ENCODE results near the gene SAFB2.

DNA sequence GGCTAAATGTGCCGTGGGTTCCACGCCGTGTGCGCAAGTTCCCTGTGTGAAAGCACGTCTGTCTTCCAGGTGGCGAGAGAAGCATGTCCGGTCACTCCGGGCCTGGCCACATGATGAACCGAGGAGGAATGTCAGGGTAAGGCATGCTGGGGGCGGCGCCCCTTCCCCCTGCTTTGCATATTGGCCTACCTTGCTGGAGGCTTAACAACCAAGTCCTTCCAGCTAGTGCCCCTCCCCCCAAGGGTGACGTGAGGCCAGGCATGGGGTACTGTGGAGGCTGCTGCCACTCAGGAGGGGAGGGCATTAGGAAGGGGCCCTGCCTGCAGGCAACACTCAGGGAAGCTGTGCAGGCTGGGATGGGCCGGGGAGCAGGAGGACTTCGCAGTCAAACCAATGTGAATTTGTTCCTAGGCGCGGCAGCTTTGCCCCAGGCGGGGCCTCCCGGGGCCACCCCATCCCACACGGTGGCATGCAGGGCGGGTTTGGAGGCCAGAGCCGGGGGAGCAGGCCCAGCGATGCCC is 45.2 kb upstream of the SAFB2 start:
- TF ChIP-seq FOXP2 (optimal IDR thresholded peaks at IDR 0.05; ENCODE audit: borderline replicate concordance, extremely low read depth, extremely low read length, insufficient read depth) (no peak), POLR2AphosphoS5 (IDR thresholded peaks at IDR 0.05; ENCODE audit: low read depth, low read length) (no peak), SIN3A (IDR thresholded peaks at IDR 0.05; ENCODE audit: borderline replicate concordance, insufficient read depth, low read length) (no peak)
- TF ChIP-seq, protein P1, sequence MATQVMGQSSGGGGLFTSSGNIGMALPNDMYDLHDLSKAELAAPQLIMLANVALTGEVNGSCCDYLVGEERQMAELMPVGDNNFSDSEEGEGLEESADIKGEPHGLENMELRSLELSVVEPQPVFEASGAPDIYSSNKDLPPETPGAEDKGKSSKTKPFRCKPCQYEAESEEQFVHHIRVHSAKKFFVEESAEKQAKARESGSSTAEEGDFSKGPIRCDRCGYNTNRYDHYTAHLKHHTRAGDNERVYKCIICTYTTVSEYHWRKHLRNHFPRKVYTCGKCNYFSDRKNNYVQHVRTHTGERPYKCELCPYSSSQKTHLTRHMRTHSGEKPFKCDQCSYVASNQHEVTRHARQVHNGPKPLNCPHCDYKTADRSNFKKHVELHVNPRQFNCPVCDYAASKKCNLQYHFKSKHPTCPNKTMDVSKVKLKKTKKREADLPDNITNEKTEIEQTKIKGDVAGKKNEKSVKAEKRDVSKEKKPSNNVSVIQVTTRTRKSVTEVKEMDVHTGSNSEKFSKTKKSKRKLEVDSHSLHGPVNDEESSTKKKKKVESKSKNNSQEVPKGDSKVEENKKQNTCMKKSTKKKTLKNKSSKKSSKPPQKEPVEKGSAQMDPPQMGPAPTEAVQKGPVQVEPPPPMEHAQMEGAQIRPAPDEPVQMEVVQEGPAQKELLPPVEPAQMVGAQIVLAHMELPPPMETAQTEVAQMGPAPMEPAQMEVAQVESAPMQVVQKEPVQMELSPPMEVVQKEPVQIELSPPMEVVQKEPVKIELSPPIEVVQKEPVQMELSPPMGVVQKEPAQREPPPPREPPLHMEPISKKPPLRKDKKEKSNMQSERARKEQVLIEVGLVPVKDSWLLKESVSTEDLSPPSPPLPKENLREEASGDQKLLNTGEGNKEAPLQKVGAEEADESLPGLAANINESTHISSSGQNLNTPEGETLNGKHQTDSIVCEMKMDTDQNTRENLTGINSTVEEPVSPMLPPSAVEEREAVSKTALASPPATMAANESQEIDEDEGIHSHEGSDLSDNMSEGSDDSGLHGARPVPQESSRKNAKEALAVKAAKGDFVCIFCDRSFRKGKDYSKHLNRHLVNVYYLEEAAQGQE (IDR thresholded peaks at IDR 0.05; ENCODE audit: insufficient read depth in 1 of 2, low read depth in 2 of 2, low read length in 2 of 2) = no peak

Data from PFSK-1 (cell line).